BLaER1 (cell line): ENCODE data around the gene FTCD.
"Not testable (repeated sequence)": the region's sequence is repeated elsewhere in the genome, so short reads cannot be mapped to it uniquely, and the experiment has no call there.

Source experiments
- H3K27ac ChIP-seq: shearing (Covaris generic); formaldehyde crosslinking; 2 replicates; pipeline ENCODE4 v1.8.1; 2022
- H3K27me3 ChIP-seq: shearing (Covaris generic); formaldehyde crosslinking; 2 replicates; pipeline ENCODE4 v1.8.1; 2022
- H3K36me3 ChIP-seq: shearing (Covaris generic); formaldehyde crosslinking; 2 replicates; pipeline ENCODE4 v1.8.1; 2022
- H3K4me1 ChIP-seq: shearing (Covaris generic); formaldehyde crosslinking; 2 replicates; pipeline ENCODE4 v1.8.1; 2022
- H3K4me2 ChIP-seq: shearing (Covaris generic); formaldehyde crosslinking; 2 replicates; pipeline ENCODE4 v1.8.1; 2022
- H3K4me3 ChIP-seq: shearing (Covaris generic); formaldehyde crosslinking; 2 replicates; pipeline ENCODE4 v1.8.1; 2022
- H3K9ac ChIP-seq: shearing (Covaris generic); formaldehyde crosslinking; 2 replicates; pipeline ENCODE4 v1.8.1; 2022
- H3K9me3 ChIP-seq: shearing (Covaris generic); formaldehyde crosslinking; 2 replicates; pipeline ENCODE4 v1.8.1; 2022
- H4K20me1 ChIP-seq: shearing (Covaris generic); formaldehyde crosslinking; 2 replicates; pipeline ENCODE4 v1.8.1; 2022
- Cebpa-rat ChIP-seq: shearing (Covaris generic); IDR thresholded peaks from 2 replicates; pipeline ENCODE4 v1.8.1; 2022

FTCD gene

GRCh38 chr21:46141767-46142581 is 13.4 kb downstream of the FTCD start:
- Histone ChIP-seq H3K27me3 (no peaks in the 10 kb centered on the region), H3K4me2 (peak overlapping the region; percentile 82), H3K9ac (no peak overlapping the region), H3K4me3 (0 out of 2 replicates have a peak overlapping the region, but pooled peaks have one; percentile 18), H3K4me1 (peaks cover 48% of the 10 kb centered on the region), H3K27ac (no peak overlapping the region), H3K36me3 (no peaks in the 10 kb centered on the region), H3K9me3 (peaks cover 10% of the 10 kb centered on the region), H4K20me1 (no peaks in the 10 kb centered on the region)
- TF ChIP-seq Cebpa-rat = no peak

- peaks cover 35% of the 10 kb centered on the region for H3K4me1 ChIP-seq
- peak overlapping the region; percentile 82 for H3K4me2 ChIP-seq
- not testable (repeated sequence) for H3K27ac ChIP-seq, H3K9ac ChIP-seq, H3K9me3 ChIP-seq, H3K4me3 ChIP-seq, H3K36me3 ChIP-seq, H4K20me1 ChIP-seq, H3K27me3 ChIP-seq
These were observed 14.9 kb downstream of the FTCD start for GRCh38 chr21:46140352-46141003.

GRCh38 chr21:46139686-46140085 is 15.7 kb downstream of the FTCD start:
- H4K20me1 ChIP-seq = no peaks in the 10 kb centered on the region
- H3K36me3 ChIP-seq = no peaks in the 10 kb centered on the region
- H3K4me1 ChIP-seq = peaks cover 28% of the 10 kb centered on the region
- no peak overlapping the region for H3K27ac ChIP-seq
- no peak overlapping the region for H3K4me2 ChIP-seq
- H3K9ac ChIP-seq = no peak overlapping the region
- no peak for TF ChIP-seq Cebpa-rat
- no peak overlapping the region for H3K4me3 ChIP-seq
- H3K9me3 ChIP-seq = peaks cover 10% of the 10 kb centered on the region
- no peaks in the 10 kb centered on the region for H3K27me3 ChIP-seq

- TF ChIP-seq Cebpa-rat = no peak
- H3K36me3 ChIP-seq = no peaks in the 10 kb centered on the region
- no peak overlapping the region for H3K27ac ChIP-seq
- H3K9ac ChIP-seq = no peak overlapping the region
- no peaks in the 10 kb centered on the region for H4K20me1 ChIP-seq
- H3K4me1 ChIP-seq = peaks cover 20% of the 10 kb centered on the region
- no peak overlapping the region for H3K4me2 ChIP-seq
- H3K27me3 ChIP-seq = no peaks in the 10 kb centered on the region
- no peak overlapping the region for H3K4me3 ChIP-seq
- peaks cover 10% of the 10 kb centered on the region for H3K9me3 ChIP-seq
These were observed 16.9 kb downstream of the FTCD start for GRCh38 chr21:46138383-46138970.

- H3K4me3 ChIP-seq = no peak overlapping the region
- H3K4me2 ChIP-seq = no peak overlapping the region
- no peak overlapping the region for H3K9ac ChIP-seq
- no peaks in the 10 kb centered on the region for H4K20me1 ChIP-seq
- H3K27ac ChIP-seq = no peak overlapping the region
- TF ChIP-seq Cebpa-rat = no peak
- peaks cover 10% of the 10 kb centered on the region for H3K9me3 ChIP-seq
- H3K36me3 ChIP-seq = no peaks in the 10 kb centered on the region
- H3K4me1 ChIP-seq = peaks cover 20% of the 10 kb centered on the region
- no peaks in the 10 kb centered on the region for H3K27me3 ChIP-seq
These were observed 17.5 kb downstream of the FTCD start for GRCh38 chr21:46137908-46138307.

GRCh38 chr21:46136739-46137349 is 18.5 kb downstream of the FTCD start:
- Histone ChIP-seq H3K9me3 (0 out of 2 replicates have a peak, but pooled peaks cover under 1% of the 10 kb centered on the region), H3K4me3 (no peak overlapping the region), H3K27ac (no peak overlapping the region), H4K20me1 (no peaks in the 10 kb centered on the region; the same call in 1 of the 2 replicates), H3K27me3 (no peaks in the 10 kb centered on the region), H3K9ac (no peak overlapping the region), H3K4me2 (no peak overlapping the region), H3K4me1 (peaks cover 14% of the 10 kb centered on the region), H3K36me3 (no peaks in the 10 kb centered on the region)
- TF ChIP-seq Cebpa-rat = no peak

- Histone ChIP-seq H3K4me1 (peaks cover 5% of the 10 kb centered on the region), H3K4me2 (no peak overlapping the region), H3K9me3 (no peaks in the 10 kb centered on the region), H4K20me1 (peaks cover 3% of the 10 kb centered on the region; the same call in 1 of the 2 replicates), H3K9ac (no peak overlapping the region), H3K36me3 (no peaks in the 10 kb centered on the region), H3K27ac (no peak overlapping the region), H3K27me3 (no peaks in the 10 kb centered on the region), H3K4me3 (no peak overlapping the region)
- no peak for TF ChIP-seq Cebpa-rat
These were observed 19.5 kb downstream of the FTCD start for GRCh38 chr21:46135782-46136395.

GRCh38 chr21:46131838-46132651 is 23.3 kb downstream of the FTCD start:
- Histone ChIP-seq H3K9ac (no peak overlapping the region), H3K27me3 (0 out of 2 replicates have a peak, but pooled peaks cover 2% of the 10 kb centered on the region), H3K4me3 (no peak overlapping the region), H4K20me1 (peaks cover 38% of the 10 kb centered on the region), H3K4me1 (peaks cover 18% of the 10 kb centered on the region), H3K9me3 (no peaks in the 10 kb centered on the region), H3K4me2 (no peak overlapping the region), H3K36me3 (no peaks in the 10 kb centered on the region), H3K27ac (no peak overlapping the region)
- no peak for TF ChIP-seq Cebpa-rat

- Histone ChIP-seq H3K4me2 (no peak overlapping the region), H3K27ac (no peak overlapping the region), H3K4me1 (peaks cover 23% of the 10 kb centered on the region), H3K9ac (no peak overlapping the region), H4K20me1 (peaks cover 43% of the 10 kb centered on the region), H3K27me3 (0 out of 2 replicates have a peak, but pooled peaks cover 2% of the 10 kb centered on the region), H3K36me3 (no peaks in the 10 kb centered on the region), H3K4me3 (no peak overlapping the region), H3K9me3 (no peaks in the 10 kb centered on the region)
- TF ChIP-seq Cebpa-rat = no peak
These were observed 23.9 kb downstream of the FTCD start for GRCh38 chr21:46131588-46131837.
